Esophagus muscularis mucosa (tissue), 4 donors: ENCODE results near the gene CALHM3. TPM values are rescaled to one million over a fixed set of nuclear protein-coding genes. Genes with fewer than 3 reads are reported as not detected.
"Not testable (repeated sequence)": the region's sequence is repeated elsewhere in the genome, so short reads cannot be mapped to it uniquely, and the experiment has no call there.

Source experiments
- DNase-seq: peaks from one replicate; pipeline ENCODE4 v3.0.0-alpha.2; 2017; ENCODE audit errors: extremely low spot score
- H3K27ac ChIP-seq, 4 donors: fragments of 200-600 bp; sonication (generic); replicated peaks in 1 of 4; 1 replicate in 3 of 4; 2 replicates in 1 of 4; pipeline ENCODE4 v1.5.1; 2016 to 2019; ENCODE audit warnings: mild to moderate bottlenecking in 1 of 4
- H3K27me3 ChIP-seq, 4 donors: fragments of 200-600 bp; sonication (generic); one replicate each; pipeline versions ENCODE4 v1.5.1 to v1.6.0; 2016 to 2019
- H3K36me3 ChIP-seq, 4 donors: fragments of 200-600 bp; sonication (generic); one replicate each; pipeline ENCODE4 v1.5.1; 2016 to 2019
- H3K4me1 ChIP-seq, 4 donors: fragments of 200-600 bp; sonication (generic); one replicate each; pipeline ENCODE4 v1.5.1; 2016 to 2019
- H3K4me3 ChIP-seq, 4 donors: fragments of 200-600 bp; sonication (generic); 1 replicate in 2 of 4; 2 replicates in 2 of 4; pipeline ENCODE4 v1.5.1; 2016 to 2019; ENCODE audit warnings: mild to moderate bottlenecking in 4 of 4, moderate library complexity in 1 of 4
- H3K9me3 ChIP-seq, 4 donors: fragments of 200-600 bp; sonication (generic); 1 replicate in 3 of 4; 2 replicates in 1 of 4; pipeline ENCODE4 v1.5.1; 2016 to 2019
- CTCF ChIP-seq, 3 experiments: fragments of 200-600 bp in 2 of 3; fragments of 450-650 bp in 1 of 3; sonication (generic) in 2 of 3; IDR thresholded peaks; one replicate each; pipeline ENCODE4 v1.5.1; 2017 to 2019; ENCODE audit warnings: antibody characterized with exemption in 3 of 3, mild to moderate bottlenecking in 2 of 3, moderate library complexity in 1 of 3
- EP300 ChIP-seq: sonication (generic); formaldehyde crosslinking; IDR thresholded peaks from one replicate; pipeline ENCODE4 v1.6.1; 2017; ENCODE audit warnings: antibody characterized with exemption
- POLR2A ChIP-seq: fragments of 450-650 bp; IDR thresholded peaks from one replicate; pipeline ENCODE4 v1.6.1; 2017; ENCODE audit warnings: antibody characterized with exemption, moderate library complexity, mild to moderate bottlenecking, low read depth
- POLR2AphosphoS5 ChIP-seq, 2 donors: sonication (generic); formaldehyde crosslinking; IDR thresholded peaks; one replicate each; pipeline ENCODE4 v1.6.1; 2017; ENCODE audit warnings: antibody characterized with exemption in 2 of 2
- WGBS: methylation state at CpG from one replicate; pipeline ENCODE4 v1.1.5; 2018; 5-methylcytosine and 5-hydroxymethylcytosine counted together
- intact Hi-C: fragments of 100-400 bp; cut with DNase I; formaldehyde crosslinking; loops from one replicate; pipeline ENCODE4 v1.15.1; 2023
- total RNA-seq, 4 donors: library from RNA; depleted of rRNA; stranded (reverse); fragments of >200 nt; gene quantifications; one replicate each; pipeline versions ENCODE4 v1.1.0 to v1.2.1, GENCODE V29; 2016

The CALHM3 gene
- total RNA-seq, 4 donors from 2014 or later: not detected

GRCh38 chr10:103492655-103493261 lies 13.7 kb upstream of the CALHM3 start:
- H3K4me3 ChIP-seq: peak overlapping the region in 3 of 4 donors; percentile 62 to 67 (median 65)
- intact Hi-C loops: no loop called here
- H3K27ac ChIP-seq: no peak overlapping the region
- H3K4me1 ChIP-seq: peaks cover 19 to 29% (median 21%) of the 10 kb centered on the region in 4 donors
- no peaks in the 10 kb centered on the region for H3K9me3 ChIP-seq
- WGBS: 94% methylated on average over 1 of the region's 5 CpGs
- H3K27me3 ChIP-seq: peaks cover 0 to 39% (median 12%) of the 10 kb centered on the region in 4 donors
- no peak for DNase-seq
- TF ChIP-seq CTCF (IDR thresholded peaks at IDR 0.05): no peak
- H3K36me3 ChIP-seq: no peaks in the 10 kb centered on the region

- TF ChIP-seq EP300: no peak
- TF ChIP-seq CTCF (IDR thresholded peaks at IDR 0.05): no peak
- TF ChIP-seq POLR2AphosphoS5 (IDR thresholded peaks at IDR 0.05): no peak
- TF ChIP-seq POLR2A: no peak
- no peaks in the 10 kb centered on the region for H3K9me3 ChIP-seq
- no peak overlapping the region for H3K4me3 ChIP-seq
- peaks cover 0 to 35% (median 12%) of the 10 kb centered on the region in 4 donors for H3K27me3 ChIP-seq
- no peak overlapping the region for H3K27ac ChIP-seq
- intact Hi-C loops: no loop called here
- no peaks in the 10 kb centered on the region for H3K36me3 ChIP-seq
- WGBS: 67% methylated on average over 7 of the region's 7 CpGs
- DNase-seq: no peak
- peaks cover 19 to 29% (median 21%) of the 10 kb centered on the region in 4 donors for H3K4me1 ChIP-seq
Observed at GRCh38 chr10:103491729-103492364, 12.8 kb upstream of the CALHM3 start.

GRCh38 chr10:103490986-103491314 lies 11.9 kb upstream of the CALHM3 start:
- peaks cover 0 to 34% (median 12%) of the 10 kb centered on the region in 4 donors for H3K27me3 ChIP-seq
- intact Hi-C loops: no loop called here

GRCh38 chr10:103487410-103487708 lies 8.3 kb upstream of the CALHM3 start:
- DNase-seq: no peak
- no peaks in the 10 kb centered on the region for H3K27me3 ChIP-seq
- peaks cover 6 to 19% (median 12%) of the 10 kb centered on the region in 4 donors for H3K4me1 ChIP-seq
- H3K27ac ChIP-seq: no peak overlapping the region
- intact Hi-C loops: no loop called here
- WGBS: 82% methylated on average over 2 of the region's 2 CpGs
- H3K4me3 ChIP-seq: no peak overlapping the region
- no peaks in the 10 kb centered on the region for H3K9me3 ChIP-seq
- H3K36me3 ChIP-seq: no peaks in the 10 kb centered on the region
- TF ChIP-seq POLR2A (no peak), POLR2AphosphoS5 (IDR thresholded peaks at IDR 0.05) (no peak), EP300 (no peak), CTCF (IDR thresholded peaks at IDR 0.05) (no peak)

More at GRCh38 chr10:103490986-103491314, 11.9 kb upstream of the CALHM3 start:
- DNase-seq: no peak
- 89% methylated on average over 1 of the region's 1 CpG for WGBS
- Histone ChIP-seq H3K9me3 (no peaks in the 10 kb centered on the region), H3K4me3 (no peak overlapping the region), H3K27ac (no peak overlapping the region), H3K36me3 (no peaks in the 10 kb centered on the region), H3K4me1 (peaks cover 19 to 33% (median 25%) of the 10 kb centered on the region in 4 donors)
- no peak for TF ChIP-seq POLR2AphosphoS5 (IDR thresholded peaks at IDR 0.05)
- TF ChIP-seq EP300: no peak
- no peak for TF ChIP-seq CTCF (IDR thresholded peaks at IDR 0.05)
- TF ChIP-seq POLR2A: no peak

- H3K9me3 ChIP-seq, H3K36me3 ChIP-seq, H3K27ac ChIP-seq, intact Hi-C loops, H3K27me3 ChIP-seq, H3K4me3 ChIP-seq, DNase-seq: not testable (repeated sequence)
- H3K4me1 ChIP-seq: peaks cover under 1 to 14% (median 10%) of the 10 kb centered on the region in 4 donors
- 86% methylated on average over 8 of the region's 8 CpGs for WGBS
Observed at GRCh38 chr10:103486635-103487409, 7.8 kb upstream of the CALHM3 start.
